HFFc6 (cell line): ENCODE measurements around the gene ZNF121. TPM values are rescaled to one million over a fixed set of nuclear protein-coding genes. Genes with fewer than 3 reads are reported as not detected.
"Not testable (repeated sequence)": the region's sequence is repeated elsewhere in the genome, so short reads cannot be mapped to it uniquely, and the experiment has no call there.

Experiments
- DNase-seq: peaks from one replicate; pipeline ENCODE4 v3.0.0-alpha.2; 2018
- H3K27ac Mint-ChIP-seq: 2 replicates; pipeline ENCODE4 v1.8.0; 2020; ENCODE audit warnings: mild to moderate bottlenecking, mixed read lengths
- H3K27me3 Mint-ChIP-seq: 2 replicates; pipeline ENCODE4 v1.8.0; 2021; ENCODE audit warnings: mild to moderate bottlenecking, moderate library complexity, mixed read lengths; ENCODE audit not compliant: insufficient read depth
- H3K36me3 Mint-ChIP-seq: 2 replicates; pipeline ENCODE4 v1.8.0; 2021; ENCODE audit warnings: low read depth, mixed read lengths
- H3K4me1 Mint-ChIP-seq: 2 replicates; pipeline ENCODE4 v1.8.0; 2020; ENCODE audit warnings: low read depth, mixed read lengths
- H3K4me3 Mint-ChIP-seq: 2 replicates; pipeline ENCODE4 v1.8.0; 2020; ENCODE audit warnings: mild to moderate bottlenecking, moderate library complexity, mixed read lengths
- H3K9me3 Mint-ChIP-seq: 2 replicates; pipeline ENCODE4 v1.8.0; 2020; ENCODE audit warnings: mild to moderate bottlenecking, mixed read lengths
- total RNA-seq, 6 experiments: library from RNA; stranded (reverse); fragmentation: NEBNext Ultra II Directional; extraction: Animal tissue kit (Norgen Biotek cat#: 25700); gene quantifications; 2 replicates in 1 of 6; 3 replicates in 5 of 6; pipeline ENCODE4 v1.2.3, GENCODE V29; 2021
- TF ChIP-seq, protein P1 (sequence below): fragments of 200-600 bp; sonication (generic); IDR thresholded peaks from 2 replicates; pipeline ENCODE4 v1.5.0; 2021; ENCODE audit warnings: antibody characterized with exemption, mild to moderate bottlenecking

ZNF121 gene
- total RNA-seq, 6 experiments from 2014 or later, result 20.9 to 30.9 (median 23.9) TPM

DNA sequence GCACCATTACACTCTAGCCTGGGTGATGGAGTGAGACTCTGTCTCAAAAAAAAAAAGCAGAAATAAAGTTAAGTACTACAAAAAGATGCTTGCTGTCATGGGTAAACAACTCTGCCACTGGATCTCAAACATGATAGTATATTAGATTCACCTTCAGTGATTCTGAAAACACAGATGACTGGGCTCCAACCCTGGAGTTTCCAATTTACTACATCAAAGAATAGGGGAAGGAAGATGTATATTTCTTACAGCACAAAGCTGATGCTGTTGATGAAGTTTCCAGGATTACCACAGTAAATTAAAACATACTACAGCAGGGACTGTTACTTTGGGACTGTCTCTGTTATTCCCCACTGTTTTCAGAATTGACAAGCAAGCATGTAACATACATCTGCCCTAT, 31.5 kb upstream of the ZNF121 start:
- Mint-ChIP-seq H3K27me3 (no peaks in the 10 kb centered on the region; the same call in 1 of the 2 replicates), H3K9me3 (peaks cover 31% of the 10 kb centered on the region), H3K4me1 (no peaks in the 10 kb centered on the region), H3K27ac (no peak overlapping the region), H3K36me3 (peaks cover 62% of the 10 kb centered on the region), H3K4me3 (no peak overlapping the region)
- no peak for DNase-seq
- TF ChIP-seq, protein P1, sequence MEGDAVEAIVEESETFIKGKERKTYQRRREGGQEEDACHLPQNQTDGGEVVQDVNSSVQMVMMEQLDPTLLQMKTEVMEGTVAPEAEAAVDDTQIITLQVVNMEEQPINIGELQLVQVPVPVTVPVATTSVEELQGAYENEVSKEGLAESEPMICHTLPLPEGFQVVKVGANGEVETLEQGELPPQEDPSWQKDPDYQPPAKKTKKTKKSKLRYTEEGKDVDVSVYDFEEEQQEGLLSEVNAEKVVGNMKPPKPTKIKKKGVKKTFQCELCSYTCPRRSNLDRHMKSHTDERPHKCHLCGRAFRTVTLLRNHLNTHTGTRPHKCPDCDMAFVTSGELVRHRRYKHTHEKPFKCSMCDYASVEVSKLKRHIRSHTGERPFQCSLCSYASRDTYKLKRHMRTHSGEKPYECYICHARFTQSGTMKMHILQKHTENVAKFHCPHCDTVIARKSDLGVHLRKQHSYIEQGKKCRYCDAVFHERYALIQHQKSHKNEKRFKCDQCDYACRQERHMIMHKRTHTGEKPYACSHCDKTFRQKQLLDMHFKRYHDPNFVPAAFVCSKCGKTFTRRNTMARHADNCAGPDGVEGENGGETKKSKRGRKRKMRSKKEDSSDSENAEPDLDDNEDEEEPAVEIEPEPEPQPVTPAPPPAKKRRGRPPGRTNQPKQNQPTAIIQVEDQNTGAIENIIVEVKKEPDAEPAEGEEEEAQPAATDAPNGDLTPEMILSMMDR, result no peak

DNA sequence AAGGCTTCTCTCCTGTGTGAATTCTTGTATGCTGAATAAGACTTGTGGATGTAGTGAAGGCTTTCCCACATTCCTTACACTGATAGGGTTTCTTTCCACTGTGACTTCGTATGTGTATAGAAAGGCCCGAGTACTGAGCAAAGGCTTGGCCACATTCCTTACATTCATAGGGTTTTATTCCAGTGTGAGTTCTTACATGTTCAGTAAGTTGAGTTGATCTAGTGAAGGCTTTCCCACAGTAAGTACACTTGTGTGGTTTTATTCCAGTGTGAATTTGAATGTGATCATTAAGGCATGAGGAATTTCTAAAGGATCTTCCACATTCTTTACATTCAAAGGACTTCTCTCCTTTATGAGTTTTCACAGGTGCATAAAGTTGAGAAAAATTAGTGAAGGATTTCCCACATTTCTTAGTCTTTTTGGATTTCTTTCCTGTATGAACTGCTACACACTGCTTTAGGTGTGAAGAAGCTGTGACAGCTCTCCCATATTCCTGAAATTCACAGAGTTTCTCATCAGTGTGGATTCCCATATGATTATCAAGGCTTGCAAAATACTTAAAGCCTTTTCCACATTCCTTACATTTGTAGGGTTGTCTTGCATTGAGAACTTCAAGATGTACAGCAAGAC, 26.3 kb upstream of the ZNF121 start:
- Mint-ChIP-seq H3K4me3 (no peak overlapping the region), H3K27me3 (peaks cover 2% of the 10 kb centered on the region; the same call in 1 of the 2 replicates), H3K9me3 (peaks cover 69% of the 10 kb centered on the region), H3K36me3 (peaks cover 78% of the 10 kb centered on the region), H3K4me1 (no peaks in the 10 kb centered on the region), H3K27ac (no peak overlapping the region)
- DNase-seq, result no peak
- TF ChIP-seq, protein P1, result no peak

- H3K9me3 Mint-ChIP-seq, result peaks cover 67% of the 10 kb centered on the region
- H3K27ac Mint-ChIP-seq, result no peak overlapping the region
- H3K4me3 Mint-ChIP-seq, result no peak overlapping the region
- H3K36me3 Mint-ChIP-seq, result peaks cover 68% of the 10 kb centered on the region
- peaks cover 2% of the 10 kb centered on the region; the same call in 1 of the 2 replicates for H3K27me3 Mint-ChIP-seq
- H3K4me1 Mint-ChIP-seq, result no peaks in the 10 kb centered on the region
- TF ChIP-seq, protein P1, result no peak
- no peak for DNase-seq
Observed at GRCh38 chr19:9608912-9609311, 24.6 kb upstream of the ZNF121 start.

DNA sequence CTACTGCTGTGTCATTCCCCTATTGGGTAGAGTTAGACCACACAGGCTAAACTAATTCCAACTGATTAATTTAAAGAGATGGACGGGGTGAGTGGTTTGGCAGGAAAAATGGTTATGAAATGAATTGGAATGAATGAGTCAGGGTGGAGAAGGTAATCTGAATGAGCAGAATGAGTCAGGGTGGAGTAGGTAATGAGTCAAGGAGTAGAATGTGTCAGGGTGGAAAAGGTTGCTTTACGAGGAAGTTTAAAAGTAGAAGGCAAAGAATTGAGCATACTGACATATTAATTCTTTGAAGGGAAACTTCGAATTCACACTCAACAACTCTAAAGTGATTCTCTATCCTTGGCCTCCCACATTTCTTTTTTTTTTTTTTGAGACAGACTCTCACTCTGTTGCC, 12.7 kb upstream of the ZNF121 start:
- peaks cover 28% of the 10 kb centered on the region for H3K4me1 Mint-ChIP-seq
- H3K4me3 Mint-ChIP-seq, result no peak overlapping the region; the same call in 1 of the 2 replicates
- peaks cover 9% of the 10 kb centered on the region; the same call in 1 of the 2 replicates for H3K36me3 Mint-ChIP-seq
- peak; percentile 95 for DNase-seq
- peaks cover 13% of the 10 kb centered on the region for H3K27me3 Mint-ChIP-seq
- H3K27ac Mint-ChIP-seq, result peak overlapping the region; percentile 34
- TF ChIP-seq, protein P1, result no peak
- H3K9me3 Mint-ChIP-seq, result peaks cover 4% of the 10 kb centered on the region; the same call in 1 of the 2 replicates

GRCh38 chr19:9586764-9587163, 2.5 kb upstream of the ZNF121 start:
- H3K9me3 Mint-ChIP-seq, result peaks cover 14% of the 10 kb centered on the region
- peak; percentile 45 for DNase-seq
- H3K4me1 Mint-ChIP-seq, result peaks cover 12% of the 10 kb centered on the region
- peak overlapping the region; percentile 1; the same call in 1 of the 2 replicates for H3K4me3 Mint-ChIP-seq
- TF ChIP-seq, protein P1, result peak; percentile 89
- peaks cover 20% of the 10 kb centered on the region for H3K27me3 Mint-ChIP-seq
- no peak overlapping the region for H3K27ac Mint-ChIP-seq
- peaks cover 14% of the 10 kb centered on the region for H3K36me3 Mint-ChIP-seq

DNA sequence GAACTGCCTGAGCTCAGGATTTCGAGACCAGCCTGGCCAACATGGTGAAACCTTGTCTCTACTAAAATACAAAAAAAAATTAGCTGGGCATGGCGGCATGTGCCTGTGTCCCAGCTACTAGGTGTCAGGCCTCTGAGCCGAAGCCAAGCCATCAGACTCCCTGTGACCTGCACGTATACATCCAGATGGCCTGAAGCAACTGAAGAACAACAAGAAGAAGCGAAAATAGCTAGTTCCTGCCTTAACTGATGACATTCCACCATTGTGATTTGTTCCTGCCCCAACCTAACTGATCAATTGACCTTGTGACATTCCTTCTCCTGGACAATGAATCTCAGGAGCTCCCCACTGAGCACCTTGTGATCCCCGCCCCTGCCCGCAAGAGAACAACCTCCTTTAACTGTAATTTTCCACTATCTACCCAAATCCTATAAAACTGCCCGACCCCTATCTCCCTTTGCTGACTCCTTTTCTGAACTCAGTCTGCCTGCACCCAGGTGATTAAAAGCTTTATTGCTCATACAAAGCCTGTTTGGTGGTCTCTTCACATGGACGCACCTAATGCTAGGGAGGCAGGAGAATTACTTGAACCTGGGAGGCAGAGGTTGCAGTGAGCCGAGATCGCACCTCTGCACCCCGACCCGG, 2.1 kb downstream of the ZNF121 start:
- peak overlapping the region; percentile 76 for H3K4me3 Mint-ChIP-seq
- not testable (repeated sequence) for DNase-seq, H3K27me3 Mint-ChIP-seq, H3K27ac Mint-ChIP-seq
- H3K9me3 Mint-ChIP-seq, result peaks cover 57% of the 10 kb centered on the region
- peaks cover 22% of the 10 kb centered on the region for H3K4me1 Mint-ChIP-seq
- peaks cover 56% of the 10 kb centered on the region for H3K36me3 Mint-ChIP-seq
